Stimulated activated CD4-positive, alpha-beta T cell treated with anti-CD3 and anti-CD28 coated beads, Interleukin-1b, Interleukin-23, amount 100 ng/mL, for 1 hour (primary cell): ENCODE results near the gene RTP3.
"Not testable (repeated sequence)": the region's sequence is repeated elsewhere in the genome, so short reads cannot be mapped to it uniquely, and the experiment has no call there.

Experiments
- DNase-seq, 2 donors: peaks; one replicate each; pipeline ENCODE4 v3.0.0-alpha.2; 2020; ENCODE audit warnings: low read depth in 2 of 2

The RTP3 gene

DNA sequence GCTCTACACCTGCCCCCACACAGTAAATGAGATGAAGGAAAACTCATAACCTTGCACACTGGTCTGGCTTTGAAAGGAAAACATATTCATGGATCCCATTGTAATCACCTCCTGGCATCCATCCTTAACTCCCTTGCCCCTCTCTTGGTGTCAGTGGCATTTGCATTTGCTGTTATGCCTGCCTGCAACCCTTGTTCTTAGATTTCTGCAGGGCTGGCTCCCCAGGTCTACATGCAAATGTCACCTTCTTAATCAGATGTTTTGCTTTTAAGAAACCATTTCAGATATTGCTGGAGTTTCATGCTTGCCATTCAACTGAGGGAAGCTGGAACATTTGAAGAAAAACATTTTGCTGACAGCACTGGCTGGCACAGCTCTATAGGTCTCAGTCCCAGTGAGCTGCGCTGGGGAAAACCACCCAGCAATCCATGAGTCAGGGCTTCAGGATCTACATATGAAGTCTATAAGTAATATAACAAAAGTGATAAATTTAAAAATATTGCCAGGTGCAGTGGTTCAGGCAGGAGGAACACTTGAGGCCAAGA lies 49.2 kb downstream of the RTP3 start:
- DNase-seq: no peak

DNA sequence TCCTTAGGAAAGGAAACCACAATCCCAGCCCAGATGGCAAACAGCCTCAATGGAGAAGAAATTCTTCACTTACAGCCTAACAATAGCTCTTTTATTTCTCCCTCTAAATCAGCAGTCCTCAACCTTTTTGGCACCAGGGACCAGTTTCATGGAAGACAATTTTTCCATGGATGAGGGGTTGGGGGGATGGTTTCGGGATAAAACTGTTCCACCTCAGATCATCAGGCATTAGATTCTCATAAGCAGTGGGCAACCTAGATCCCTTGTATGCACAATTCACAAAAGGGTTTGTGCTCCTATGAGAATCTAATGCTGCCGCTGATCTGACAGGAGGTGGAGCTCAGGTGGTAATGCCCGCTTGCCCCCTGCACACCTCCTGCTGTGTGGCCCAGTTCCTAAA lies 50.8 kb downstream of the RTP3 start:
- DNase-seq: not testable (repeated sequence)

DNA sequence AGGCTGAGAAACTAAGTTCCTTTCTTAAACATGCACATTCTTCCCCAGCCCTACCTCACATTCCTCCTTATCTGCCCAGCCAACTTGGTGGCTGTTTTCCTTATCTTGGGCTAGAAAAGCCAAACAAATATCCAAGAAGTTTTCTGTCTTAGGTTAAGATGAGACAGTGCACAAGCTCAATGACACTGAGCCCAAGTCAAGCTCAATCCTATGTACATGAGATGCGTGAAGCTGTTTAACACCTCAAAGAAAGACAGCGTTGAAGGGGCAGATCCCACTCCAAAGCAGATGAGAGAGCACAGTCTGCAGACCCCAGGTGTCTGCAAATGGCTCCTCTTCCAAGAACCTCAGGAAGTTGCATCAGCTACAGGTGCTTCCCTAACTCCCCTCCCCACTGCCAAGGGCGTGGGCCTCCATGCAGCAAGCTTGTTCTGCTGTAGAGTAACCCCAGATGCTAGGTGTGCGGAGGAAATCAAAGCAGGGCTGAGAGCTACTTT lies 51.7 kb downstream of the RTP3 start:
- DNase-seq: no peak

DNA sequence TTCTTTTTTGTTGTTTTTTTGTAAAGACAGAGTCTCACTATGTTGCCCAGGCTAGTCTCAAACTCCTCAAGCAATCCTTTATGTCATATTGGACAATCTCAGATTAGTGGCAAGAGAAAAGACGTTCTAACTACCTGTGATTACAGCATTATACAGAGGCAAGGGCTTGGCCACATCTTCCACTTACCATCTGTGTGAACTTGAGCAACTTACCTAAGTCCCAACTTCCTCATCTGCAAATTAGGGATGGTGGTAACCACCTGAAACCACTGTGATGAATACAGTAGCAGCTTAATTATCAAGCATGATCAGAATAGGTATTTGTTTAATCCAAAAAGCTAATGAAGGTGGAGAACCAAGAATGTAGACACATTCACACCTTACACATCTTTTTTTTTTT lies 52.2 kb downstream of the RTP3 start:
- DNase-seq: no peak
